ENCODE measurements around the gene NPFFR2. TPM values are rescaled to one million over a fixed set of nuclear protein-coding genes. Genes with fewer than 3 reads are reported as not detected.

The NPFFR2 gene
- total RNA-seq, 1 donor from 2014 or later: 0.96 TPM

DNA sequence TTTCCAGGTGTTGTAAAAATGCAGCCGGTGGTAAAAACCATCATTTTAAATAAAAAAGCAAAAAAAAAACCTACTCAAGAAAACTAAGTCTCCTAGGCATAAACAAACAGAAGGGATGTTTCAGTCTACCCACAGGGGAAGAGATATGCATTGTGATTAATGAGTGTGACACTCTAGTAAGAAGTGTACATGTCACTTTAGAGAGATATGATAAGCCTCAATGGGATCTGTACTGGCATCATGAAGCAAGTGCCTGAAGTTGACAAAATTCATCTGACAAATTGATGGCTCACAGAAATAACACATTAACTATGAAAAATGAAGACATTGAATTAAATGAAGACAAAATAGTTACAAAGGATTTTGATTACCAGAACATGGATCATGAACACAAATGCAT, 162.7 kb downstream of the NPFFR2 start:
- Mint-ChIP-seq H3K36me3 (ENCODE audit: insufficient read depth) (no peaks in the 10 kb centered on the region), H3K4me1 (ENCODE audit: low read depth) (peaks cover 11% of the 10 kb centered on the region), H3K9me3 (ENCODE audit: low read depth) (peaks cover 6% of the 10 kb centered on the region), H3K27me3 (no peaks in the 10 kb centered on the region), H3K4me3 (ENCODE audit: low read depth) (no peak overlapping the region), H3K27ac (no peak overlapping the region)
- DNase-seq (ENCODE audit: low spot score, unreplicated experiment): no peak
- TF ChIP-seq, protein P1, sequence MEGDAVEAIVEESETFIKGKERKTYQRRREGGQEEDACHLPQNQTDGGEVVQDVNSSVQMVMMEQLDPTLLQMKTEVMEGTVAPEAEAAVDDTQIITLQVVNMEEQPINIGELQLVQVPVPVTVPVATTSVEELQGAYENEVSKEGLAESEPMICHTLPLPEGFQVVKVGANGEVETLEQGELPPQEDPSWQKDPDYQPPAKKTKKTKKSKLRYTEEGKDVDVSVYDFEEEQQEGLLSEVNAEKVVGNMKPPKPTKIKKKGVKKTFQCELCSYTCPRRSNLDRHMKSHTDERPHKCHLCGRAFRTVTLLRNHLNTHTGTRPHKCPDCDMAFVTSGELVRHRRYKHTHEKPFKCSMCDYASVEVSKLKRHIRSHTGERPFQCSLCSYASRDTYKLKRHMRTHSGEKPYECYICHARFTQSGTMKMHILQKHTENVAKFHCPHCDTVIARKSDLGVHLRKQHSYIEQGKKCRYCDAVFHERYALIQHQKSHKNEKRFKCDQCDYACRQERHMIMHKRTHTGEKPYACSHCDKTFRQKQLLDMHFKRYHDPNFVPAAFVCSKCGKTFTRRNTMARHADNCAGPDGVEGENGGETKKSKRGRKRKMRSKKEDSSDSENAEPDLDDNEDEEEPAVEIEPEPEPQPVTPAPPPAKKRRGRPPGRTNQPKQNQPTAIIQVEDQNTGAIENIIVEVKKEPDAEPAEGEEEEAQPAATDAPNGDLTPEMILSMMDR (IDR thresholded peaks at IDR 0.05; ENCODE audit: unreplicated experiment): no peak

Other genes with a start within 250 kb of the NPFFR2 start
- gene GC, start 247.9 kb upstream of the NPFFR2 start, total RNA-seq: 154 and 168 TPM in 2 replicates